Measurements from ENCODE around the gene ZNF408. TPM values are rescaled to one million over a fixed set of nuclear protein-coding genes. Genes with fewer than 3 reads are reported as not detected.

ZNF408 gene
- total RNA-seq, 1 experiment from 2014 or later, result 17.5 TPM

DNA sequence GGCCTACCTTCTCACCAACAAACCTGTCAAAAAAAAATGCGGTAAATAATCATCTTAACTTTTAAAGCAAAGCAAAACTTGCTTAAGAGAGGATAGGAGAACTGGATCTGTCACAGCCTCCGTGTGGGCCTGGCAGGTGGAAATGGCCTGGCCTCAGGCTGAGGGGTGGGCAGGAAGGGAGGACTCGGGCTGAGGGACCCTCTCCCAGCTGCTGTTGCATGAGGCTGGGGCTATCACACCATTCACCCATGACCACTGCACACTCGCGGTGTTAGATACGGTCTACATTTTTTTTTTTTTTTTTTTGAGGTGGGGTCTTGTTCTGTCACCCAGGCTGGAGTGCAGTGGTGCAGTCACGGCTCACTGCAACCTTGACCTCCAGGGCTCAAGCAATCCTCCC, 24.9 kb upstream of the ZNF408 start:
- no peak for DNase-seq (ENCODE audit: low spot score)

DNA sequence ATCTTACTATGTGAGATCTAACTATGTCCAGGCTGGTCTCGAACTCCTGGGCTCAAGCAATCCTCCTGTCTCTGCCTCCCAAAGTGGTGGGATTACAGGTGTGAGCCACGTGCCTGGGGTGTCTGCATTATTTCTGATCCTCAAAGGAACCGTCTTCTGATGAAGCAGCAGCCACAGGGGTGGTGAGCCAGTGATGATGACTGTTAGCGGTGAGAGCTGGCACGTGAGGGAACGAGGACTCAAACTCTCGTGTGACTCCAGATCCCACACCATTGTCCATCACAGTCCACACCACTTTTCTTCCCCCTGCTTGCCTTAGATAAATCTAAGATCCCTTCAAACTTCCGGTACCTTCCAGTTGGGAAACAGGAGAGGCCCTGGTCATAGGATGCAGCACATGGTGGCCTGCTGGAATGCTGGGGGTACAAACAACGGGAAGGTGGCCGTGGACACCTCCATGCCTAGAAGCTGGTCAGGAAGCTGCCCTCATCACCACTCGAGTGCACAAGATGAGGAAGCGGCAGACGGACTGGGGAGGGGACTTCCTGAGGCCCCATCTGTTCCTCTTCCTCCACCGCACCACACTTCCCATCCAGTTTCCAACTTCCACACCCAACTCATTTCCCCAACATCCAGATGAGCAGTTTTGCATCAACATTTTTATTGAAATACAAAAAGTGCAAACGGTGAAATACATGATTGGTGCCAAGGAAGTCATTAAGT, 24.2 kb upstream of the ZNF408 start:
- DNase-seq (ENCODE audit: low spot score), result no peak

DNA sequence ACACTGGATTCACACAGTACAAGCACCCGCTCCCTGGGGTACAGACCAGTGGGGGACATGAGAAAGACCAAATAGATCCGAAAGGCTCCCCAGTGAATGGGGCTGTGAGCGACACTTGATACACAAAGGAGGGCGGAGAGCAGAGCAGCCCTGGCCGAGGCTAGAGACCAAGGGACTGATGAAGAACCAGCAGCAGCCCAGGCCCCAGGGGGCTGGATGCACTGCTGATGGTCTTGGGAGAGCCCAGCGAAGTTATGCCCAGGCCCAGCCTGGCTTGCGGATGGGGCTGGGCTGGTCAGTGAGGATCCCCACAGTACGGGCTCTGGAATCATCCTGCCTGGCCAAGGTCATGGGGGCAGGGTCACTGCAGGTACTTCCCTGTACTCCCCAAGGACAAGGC, 23.7 kb upstream of the ZNF408 start:
- DNase-seq (ENCODE audit: low spot score), result no peak

DNA sequence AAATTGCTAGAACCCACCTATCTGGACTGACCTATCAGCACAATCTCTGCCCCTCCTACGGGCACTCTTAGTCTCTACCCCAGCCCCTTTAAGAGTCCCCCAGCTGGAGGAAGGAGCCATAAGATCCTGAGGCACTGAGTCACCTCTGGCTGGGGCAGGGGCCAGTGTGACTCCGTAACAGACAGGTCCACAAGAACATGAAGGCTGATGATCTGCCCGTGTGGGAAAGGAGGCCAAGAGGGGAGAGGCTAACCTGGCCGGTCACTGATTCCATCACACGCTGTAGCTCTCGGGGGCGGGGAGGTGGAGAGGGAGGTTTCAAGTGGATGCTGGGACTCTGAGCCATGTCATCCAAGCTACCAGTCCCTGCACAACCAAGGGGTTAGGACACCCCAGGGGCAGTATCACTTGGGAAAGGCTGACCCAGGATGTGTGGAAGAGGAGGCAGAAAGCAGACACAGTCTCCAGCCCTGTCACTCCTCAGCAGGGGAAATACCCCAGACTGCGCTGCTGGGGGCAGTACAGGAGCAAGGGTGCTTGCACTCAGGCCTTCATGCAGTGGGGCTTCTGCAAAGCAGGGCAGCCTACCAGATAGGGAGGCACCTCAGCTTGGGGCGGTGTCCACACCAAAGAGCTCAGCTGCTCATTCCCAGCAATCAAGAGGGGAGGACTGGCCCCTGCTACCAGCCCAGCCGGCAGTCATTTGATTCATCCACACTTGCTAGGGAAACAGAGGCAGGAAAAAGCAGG, 22.7 kb upstream of the ZNF408 start:
- DNase-seq (ENCODE audit: low spot score), result no peak

DNA sequence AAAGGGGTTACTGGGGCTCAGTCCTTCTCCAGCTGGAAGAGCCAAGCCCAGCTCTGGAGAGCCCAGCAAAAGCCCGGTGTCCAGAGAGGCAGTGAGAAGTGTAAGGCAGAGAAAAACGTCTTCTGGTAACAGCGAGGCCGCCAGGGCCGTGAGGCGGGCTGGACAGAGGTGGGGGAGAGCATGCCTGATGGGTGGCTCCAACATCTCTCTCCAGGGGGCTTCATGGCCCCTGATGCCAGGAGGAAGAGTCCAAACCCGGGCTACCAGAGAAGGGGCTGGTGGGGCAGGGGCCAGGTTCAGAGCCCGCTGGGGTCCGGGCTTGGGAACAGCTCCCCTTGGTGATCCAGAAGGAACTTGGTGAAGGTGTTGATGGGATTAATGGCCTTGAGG, 22.1 kb upstream of the ZNF408 start:
- DNase-seq (ENCODE audit: low spot score), result no peak

DNA sequence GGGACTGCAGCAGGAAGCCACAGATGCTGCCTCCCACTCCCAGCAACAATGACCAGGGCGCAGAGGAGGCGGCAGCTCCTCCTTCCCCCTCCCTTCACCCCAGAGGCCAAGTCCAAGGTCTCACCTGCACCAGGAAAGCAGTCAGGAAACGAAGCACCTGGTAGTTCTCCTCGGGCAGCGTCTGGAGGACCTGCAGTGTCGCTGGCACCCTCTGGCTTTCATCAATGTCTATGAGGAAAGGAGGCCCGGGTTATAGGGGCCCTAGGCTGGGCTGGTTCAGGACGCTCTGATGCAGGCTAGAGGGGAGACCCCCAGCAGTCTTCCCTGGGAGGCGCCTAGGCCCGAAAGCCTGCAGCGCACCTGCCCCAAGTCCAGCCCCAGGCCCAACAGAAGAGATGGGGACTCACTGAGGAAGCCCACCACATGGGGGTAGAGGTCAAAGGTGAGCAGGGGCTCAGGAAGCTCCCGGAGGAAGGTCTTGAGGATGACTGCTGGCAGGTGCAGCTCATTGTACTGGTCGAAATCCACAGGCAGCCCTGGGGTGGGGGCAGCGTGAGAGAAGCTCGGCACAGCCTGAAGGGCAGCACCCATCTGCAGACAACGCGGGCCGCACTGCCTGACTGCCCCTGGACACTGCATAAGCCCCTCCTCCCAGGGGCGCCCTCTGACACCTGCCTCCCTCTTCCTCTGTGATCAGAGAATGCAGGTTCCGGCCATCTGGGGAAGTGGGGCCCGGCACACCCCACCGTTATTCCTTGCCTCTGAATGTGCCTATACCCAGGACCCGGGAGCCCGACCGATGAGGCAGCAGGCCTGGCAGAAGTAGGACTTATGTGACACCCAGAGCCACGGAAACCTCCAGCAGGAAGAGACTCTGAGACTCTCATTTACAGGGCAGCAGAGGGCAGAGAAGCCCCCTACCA, 21.3 kb upstream of the ZNF408 start:
- DNase-seq (ENCODE audit: low spot score), result no peak

DNA sequence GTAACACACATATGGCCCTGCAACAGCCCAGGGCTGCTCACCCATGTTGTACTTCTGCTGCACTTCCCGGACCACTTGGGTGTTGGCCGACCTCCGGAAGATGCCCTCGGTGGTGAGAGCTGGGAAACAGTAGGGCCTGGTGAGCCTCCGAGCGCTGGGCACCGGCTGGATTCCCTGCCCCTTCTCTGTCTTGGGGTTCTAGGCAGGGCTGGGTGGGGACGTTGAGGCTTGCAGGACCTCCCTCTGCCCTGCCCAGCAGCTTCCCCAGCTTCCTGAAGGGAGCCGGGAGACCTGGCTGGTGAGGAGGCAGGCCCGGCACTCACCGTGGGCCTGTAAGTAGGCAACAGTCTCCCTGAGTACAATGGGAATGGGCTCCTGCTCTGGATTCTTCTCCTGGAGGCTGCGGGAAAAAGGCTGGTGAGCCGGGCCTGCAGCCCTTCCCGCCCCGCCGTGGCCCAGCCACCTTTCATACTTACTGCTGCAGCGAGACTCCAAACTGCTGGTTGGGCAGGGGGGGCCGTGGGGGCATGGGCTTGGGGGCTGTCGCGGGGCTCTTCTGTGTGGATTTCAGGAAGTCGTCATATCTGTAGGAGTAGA, 20.6 kb upstream of the ZNF408 start:
- no peak for DNase-seq (ENCODE audit: low spot score)

DNA sequence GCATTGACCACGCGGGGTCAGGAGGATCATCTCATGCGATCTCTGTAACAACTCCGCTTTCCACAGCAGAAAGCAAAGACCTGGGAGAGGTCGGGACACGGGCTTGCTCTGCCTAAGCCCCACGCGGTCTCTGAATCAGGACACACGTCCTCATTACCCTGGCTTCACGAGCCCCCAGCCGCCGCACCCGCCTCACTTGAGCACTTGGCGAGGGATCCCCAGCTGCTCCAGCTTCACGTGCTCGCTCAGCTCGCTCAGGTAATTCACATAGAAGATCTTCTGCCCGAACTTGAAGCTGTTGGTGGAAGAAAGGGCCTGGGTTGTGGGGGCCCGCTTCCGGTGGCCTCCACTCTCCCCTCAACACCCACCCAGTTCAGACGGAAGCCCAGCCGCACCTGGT, 20.0 kb upstream of the ZNF408 start:
- DNase-seq (ENCODE audit: low spot score), result no peak

DNA sequence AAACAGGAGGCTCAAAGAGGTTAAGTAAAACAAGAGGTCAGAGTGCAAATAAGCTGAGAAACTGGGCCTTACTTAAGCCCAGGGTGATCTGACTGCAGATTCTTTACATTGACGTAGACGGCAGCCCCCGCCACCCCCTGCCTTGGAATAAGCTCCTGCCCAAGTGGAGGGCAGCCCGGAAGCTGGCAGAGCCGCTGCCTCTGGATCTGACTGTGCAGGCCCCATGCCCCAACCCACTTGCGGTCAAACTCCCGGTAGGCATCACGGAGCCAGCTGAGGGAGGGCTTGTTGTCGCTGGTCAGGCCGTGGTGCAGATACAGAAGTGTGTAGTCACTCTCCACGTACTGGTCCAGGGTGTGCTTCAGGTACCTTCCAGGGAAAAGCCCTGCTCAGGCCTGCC, 19.0 kb upstream of the ZNF408 start:
- DNase-seq (ENCODE audit: low spot score), result no peak

DNA sequence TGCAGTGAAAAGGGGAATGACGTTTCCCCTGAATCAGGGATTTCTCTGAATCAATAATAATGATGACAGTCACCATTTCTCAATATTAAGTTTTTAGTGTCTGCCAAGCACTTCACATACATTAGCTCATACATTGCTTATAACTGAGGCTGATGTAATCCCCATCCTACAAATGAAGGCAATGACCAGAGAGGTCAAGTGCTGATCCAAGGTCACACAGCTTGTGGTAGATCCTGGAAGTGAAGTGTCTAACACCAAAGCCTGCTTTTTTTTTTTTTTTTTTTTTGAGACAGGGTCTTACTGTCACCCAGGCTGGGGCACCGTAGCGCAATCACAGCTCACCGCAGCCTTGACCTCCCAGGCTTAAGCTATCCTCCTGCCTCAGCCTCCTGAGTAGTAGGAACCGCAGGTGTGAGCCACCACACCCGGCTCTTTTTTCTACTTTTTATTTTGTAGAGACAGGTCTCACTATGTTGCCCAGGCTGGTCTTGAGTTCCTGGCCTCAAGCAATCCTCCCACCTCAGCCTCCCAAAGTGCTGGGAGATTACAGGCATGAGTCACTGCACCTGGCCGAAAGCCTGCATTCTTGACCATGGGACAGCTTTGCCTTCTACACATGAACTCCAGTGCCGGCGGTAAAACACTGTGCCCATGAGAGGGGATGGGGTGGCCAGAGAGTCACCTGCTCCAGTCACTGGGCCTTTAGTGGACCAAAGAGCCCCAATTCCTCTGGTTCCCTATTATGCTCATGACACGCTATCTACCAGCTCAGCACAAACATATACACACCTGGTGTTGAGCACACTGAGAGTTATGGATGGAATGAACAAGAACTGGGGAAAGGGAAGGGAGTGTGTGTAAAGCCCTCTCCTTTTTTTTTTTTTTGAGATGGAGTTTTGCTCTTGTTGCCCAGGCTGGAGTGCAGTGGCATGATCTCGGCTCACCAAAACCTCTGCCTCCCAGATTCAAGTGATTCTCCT, 17.8 kb upstream of the ZNF408 start:
- DNase-seq (ENCODE audit: low spot score), result no peak

DNA sequence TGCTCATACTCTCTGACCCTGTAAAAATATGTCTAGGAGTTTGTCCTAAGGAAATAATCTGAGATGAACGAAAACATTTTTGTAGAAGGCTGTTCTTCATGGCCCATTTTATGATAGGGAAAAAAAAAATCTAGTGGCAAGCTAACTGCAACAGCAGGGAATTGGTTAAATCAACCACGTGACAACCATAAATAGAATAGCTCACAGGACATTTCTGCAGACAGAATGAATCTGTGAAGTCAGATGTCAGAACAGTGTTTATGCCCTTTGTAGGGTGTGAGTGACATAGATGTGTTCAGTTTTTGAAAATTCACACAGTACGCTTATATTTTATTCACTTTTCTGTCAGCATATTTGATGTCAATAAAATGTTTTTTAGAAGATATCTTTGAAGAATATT, 16.5 kb upstream of the ZNF408 start:
- no peak for DNase-seq (ENCODE audit: low spot score)

DNA sequence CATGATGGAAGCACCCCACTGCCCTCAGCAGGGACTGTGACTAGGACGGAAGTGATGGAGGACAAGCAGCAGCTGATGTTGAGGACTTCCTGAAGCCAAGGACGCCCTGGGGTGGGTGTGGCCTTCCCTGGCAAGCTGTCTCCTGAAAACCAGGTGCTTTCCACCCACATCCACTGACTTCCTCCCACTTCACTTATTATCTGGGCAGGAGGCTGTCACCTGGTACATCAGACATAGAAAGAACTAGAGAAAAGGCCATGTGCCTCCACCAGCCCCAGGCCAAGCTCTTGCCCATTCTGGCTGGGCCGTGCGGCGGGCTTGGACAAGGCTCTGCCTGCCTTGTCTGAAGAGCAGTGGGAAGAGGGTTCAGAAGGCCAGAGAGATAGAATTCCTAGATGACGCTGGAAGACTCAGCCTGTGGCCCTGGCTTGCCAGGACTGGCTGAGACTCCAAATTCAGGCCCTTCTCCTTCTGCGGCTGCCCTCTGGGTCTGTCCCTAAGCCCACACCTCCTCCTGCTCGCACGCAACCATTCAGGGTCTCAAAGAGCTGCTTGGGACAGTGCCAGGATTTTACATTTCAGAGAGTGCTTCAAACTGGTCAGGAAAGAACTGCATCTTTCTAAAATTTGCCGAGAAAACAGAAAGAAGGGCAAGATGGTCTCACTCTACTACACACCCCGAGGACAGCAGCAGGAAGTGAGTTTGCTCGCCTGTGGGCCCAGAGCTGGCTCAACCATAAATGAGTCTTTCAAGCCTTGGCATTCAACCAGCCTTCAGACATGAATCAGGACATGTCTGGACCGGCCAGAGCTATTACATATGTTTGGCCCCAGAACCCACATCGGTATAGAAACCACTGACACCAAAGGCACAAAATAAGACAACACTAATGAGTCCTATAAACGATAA, 13.7 kb upstream of the ZNF408 start:
- DNase-seq (ENCODE audit: low spot score), result no peak

DNA sequence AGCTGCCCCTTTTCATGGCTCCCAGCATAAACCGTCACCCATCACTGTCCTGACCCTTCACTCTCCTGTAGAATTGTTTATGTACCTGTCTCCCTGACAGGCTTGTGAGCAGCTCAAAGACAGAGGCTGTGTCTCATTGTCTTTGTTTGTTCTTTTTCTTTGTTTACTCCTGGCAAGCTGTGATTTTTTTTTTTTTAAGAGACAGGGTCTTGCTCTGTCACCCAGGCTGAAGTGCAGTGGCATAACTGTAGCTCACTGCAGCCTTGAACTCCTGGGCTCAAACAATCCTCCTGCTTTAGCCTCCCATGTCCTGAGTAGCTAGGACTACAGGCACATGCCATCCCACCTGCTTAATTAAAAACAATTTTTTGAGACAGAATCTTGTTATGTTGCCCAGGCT, 10.1 kb upstream of the ZNF408 start:
- DNase-seq (ENCODE audit: low spot score), result no peak

DNA sequence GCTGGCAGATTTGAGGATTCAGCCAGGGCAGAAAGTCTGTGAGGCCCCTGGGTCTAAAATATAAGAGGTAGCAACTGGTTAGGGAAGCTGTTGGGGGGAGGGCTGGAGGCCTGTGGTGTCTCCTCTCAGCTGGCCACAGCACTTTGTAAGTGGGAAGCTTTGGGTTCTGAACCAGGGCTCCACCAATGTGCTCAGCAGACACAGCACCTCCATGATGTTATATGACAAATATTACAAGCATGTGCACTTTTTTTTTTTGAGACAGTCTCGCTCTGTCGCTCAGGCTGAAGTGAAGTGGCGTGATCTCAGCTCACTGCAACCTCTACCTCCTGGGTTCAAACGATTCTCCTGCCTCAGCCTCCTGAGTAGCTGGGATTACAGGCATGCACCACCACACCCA, 8.4 kb upstream of the ZNF408 start:
- DNase-seq (ENCODE audit: low spot score), result no peak

DNA sequence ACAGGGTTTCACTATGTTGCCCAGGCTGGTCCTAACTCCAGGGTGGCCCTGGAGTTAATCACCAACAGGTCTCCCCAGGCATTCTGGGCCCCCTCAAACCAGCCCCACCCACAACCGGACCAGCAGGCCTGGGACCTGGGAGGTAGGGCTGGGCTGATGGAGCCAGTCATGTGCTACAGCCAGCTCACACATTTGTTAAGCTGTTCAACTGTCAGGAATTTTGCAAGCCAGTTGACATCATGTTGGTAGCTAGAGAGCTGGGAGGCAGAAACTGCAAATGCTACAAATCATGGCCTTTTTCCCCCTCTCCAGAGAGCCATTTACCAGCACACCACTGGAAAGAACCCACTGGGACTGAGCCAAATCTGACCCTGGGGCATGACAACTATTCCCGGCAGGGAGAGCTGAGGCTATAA, 7.2 kb upstream of the ZNF408 start:
- DNase-seq (ENCODE audit: low spot score), result no peak

DNA sequence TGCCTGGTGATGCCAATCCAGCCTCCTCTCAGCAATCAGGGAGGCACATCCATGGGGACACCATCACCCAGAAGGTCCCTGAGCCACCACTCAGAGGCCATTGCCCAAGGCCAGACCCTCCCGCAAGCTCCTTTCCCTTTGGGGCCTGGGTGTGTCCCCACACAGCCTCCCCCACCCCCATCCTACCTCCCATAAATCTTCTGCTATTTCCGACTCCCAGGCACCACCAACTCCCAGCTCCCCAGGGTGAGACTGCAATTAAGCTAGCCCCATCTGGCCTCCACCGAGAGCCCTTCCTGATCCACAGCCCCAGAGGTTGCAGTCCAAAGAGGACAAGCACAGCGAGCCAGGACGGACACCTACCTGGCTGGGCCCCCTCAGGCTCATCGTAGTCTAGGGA, 6.8 kb upstream of the ZNF408 start:
- no peak for DNase-seq (ENCODE audit: low spot score)

DNA sequence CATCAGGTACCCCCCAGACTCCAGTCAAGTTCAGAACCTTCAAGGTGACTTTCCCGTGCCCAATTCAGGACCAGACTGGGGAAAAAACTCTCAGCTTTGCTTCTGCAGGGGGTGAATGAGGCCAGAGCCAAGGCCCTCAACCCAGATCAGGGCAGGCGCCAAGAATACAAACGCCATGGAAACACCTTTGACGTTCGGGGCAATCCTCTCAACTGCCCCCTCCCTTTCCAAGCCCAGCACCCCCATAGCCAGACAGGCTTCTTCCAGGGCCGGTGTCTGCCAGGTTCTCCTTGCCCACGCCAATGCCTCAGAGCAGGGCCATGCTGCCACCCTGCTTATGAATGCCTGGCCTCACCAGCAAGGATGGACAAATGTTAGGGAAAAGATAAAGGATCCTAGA, 6.2 kb upstream of the ZNF408 start:
- DNase-seq (ENCODE audit: low spot score), result no peak

DNA sequence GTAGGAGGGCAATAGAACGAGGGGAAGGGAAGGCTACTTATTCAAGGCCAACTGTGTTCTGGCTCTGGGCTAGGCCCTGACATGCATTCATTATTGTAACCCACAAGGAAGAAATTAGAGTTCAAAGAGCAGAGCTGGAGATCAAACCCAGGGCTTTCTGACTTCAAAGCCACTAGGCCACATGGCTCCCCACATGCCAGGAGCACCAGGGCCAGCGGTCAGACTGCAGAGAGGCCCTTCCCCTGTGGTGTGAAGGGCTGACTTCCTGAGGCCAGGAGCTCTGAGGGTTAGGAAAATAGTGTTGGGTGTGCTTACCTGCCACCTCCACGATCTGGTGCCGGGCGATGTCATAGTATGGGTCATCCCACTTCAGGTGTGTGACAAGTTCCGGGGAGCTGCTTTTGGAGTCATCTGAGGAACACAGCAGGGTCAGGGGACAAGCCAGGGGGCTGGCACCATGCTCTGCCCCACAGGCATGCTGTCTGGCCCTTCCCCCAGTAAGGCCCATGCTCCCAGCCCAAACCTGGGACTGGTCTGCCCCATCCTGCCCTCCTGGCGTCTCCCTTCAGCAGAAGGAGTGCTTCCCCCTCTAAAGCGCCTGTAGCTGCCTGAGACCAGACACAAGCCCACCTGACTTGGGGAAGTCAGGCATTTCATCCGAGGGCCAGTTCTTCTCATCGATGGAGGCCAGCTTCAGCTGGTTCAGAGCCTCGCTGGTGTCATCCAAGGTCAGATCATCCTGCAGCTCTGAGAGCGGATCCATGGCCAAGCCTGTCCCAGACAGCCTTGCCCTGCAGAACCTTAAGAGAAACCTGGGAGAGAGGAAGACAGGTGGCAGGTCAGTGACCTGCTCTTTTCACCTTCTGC, 5.3 kb upstream of the ZNF408 start:
- no peak for DNase-seq (ENCODE audit: low spot score)

DNA sequence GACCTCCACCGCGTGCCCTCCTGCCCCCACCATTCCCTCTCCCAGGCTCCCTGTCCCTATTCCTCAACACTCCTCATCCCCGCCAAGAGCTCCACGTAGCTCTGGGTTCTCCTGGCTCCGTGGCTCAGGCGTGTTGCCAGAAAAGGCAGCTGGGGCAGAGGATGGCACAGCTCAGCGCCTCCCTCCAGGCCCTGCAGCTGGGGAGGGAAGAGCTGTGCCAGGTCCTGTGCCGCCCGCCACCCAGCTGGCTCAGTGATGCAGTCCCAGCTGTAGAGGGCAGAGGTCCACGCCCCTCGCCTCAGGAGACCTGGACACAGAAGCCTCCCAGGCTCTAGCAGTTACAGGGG, 4.6 kb upstream of the ZNF408 start:
- no peak for DNase-seq (ENCODE audit: low spot score)
